IMR-90 (cell line): ENCODE data around the gene RECQL5. TPM values are rescaled to one million over a fixed set of nuclear protein-coding genes. Genes with fewer than 3 reads are reported as not detected.

ENCODE experiments used
- ATAC-seq: fragments of 200-7000 bp; cut with Tn5 transposase; 2 replicates; pipeline ENCODE4 v1.9.1; 2020; ENCODE audit warnings: low read depth, mild to moderate bottlenecking, moderate library complexity
- BruUV-seq: library from RNA; stranded (reverse); fragments of 400-500 nt; replicated peaks from 2 replicates; lab custom pipeline; 2021; lab: Mats Ljungman, UMichigan
- CTCF ChIA-PET: fragments of 300-600 bp; formaldehyde crosslinking; extraction: SDS; loops from one replicate; lab custom pipeline; 2021; ENCODE audit warnings: antibody characterized with exemption; lab: Yijun Ruan, JAX
- POLR2A ChIA-PET: fragments of 300-600 bp; sonication (Branson Sonifier 250); formaldehyde crosslinking; loops from one replicate; lab custom pipeline; 2022; ENCODE audit warnings: antibody characterized with exemption; ENCODE audit not compliant: unreplicated experiment; lab: Charles Lee
- DNase-seq: peaks from one replicate; pipeline ENCODE4 v3.0.0; 2013
- H2AFZ ChIP-seq: replicated peaks from 2 replicates; pipeline ENCODE3; 2013; ENCODE audit warnings: low read length, mild to moderate bottlenecking; ENCODE audit not compliant: poor library complexity
- H2AK5ac ChIP-seq: 2 replicates; pipeline ENCODE4 v1.6.1; 2013; ENCODE audit warnings: low read depth, low read length, inconsistent platforms
- H2AK9ac ChIP-seq: replicated peaks from 2 replicates; pipeline ENCODE3; 2013; ENCODE audit warnings: mild to moderate bottlenecking, low read depth, low read length, moderate library complexity; ENCODE audit not compliant: poor library complexity
- H2BK120ac ChIP-seq: 2 replicates; pipeline ENCODE4 v1.6.1; 2013; ENCODE audit warnings: low read depth, low read length, inconsistent platforms
- H2BK15ac ChIP-seq: 3 replicates; pipeline ENCODE4 v1.6.1; 2013; ENCODE audit warnings: low read depth, low read length, inconsistent platforms
- H2BK20ac ChIP-seq: 2 replicates; pipeline ENCODE4 v1.6.1; 2013; ENCODE audit warnings: low read depth, mild to moderate bottlenecking, inconsistent platforms, low read length, moderate library complexity
- H2BK5ac ChIP-seq: 2 replicates; pipeline ENCODE4 v1.6.1; 2013; ENCODE audit warnings: mild to moderate bottlenecking, low read depth, low read length, inconsistent platforms; ENCODE audit not compliant: poor library complexity, severe bottlenecking
- H3K14ac ChIP-seq: replicated peaks from 2 replicates; pipeline ENCODE4 v1.6.1; 2013; ENCODE audit warnings: low read depth, low read length, inconsistent platforms
- H3K18ac ChIP-seq: 2 replicates; pipeline ENCODE4 v1.6.1; 2013; ENCODE audit warnings: low read depth, low read length, control low read depth
- H3K23ac ChIP-seq: 2 replicates; pipeline ENCODE4 v1.6.1; 2013; ENCODE audit warnings: low read depth, low read length, inconsistent platforms
- H3K27ac ChIP-seq: 2 replicates; pipeline ENCODE4 v1.5.1; 2013; ENCODE audit warnings: mild to moderate bottlenecking, control low read depth, low read length; ENCODE audit not compliant: insufficient read depth
- H3K27me3 ChIP-seq: 2 replicates; pipeline ENCODE4 v1.6.1; 2013; ENCODE audit warnings: low read length; ENCODE audit not compliant: control insufficient read depth, insufficient read depth
- H3K36me3 ChIP-seq: 2 replicates; pipeline ENCODE4 v1.6.1; 2013; ENCODE audit warnings: low read length, mixed read lengths; ENCODE audit not compliant: control insufficient read depth, insufficient read depth
- H3K4ac ChIP-seq: 2 replicates; pipeline ENCODE4 v1.6.1; 2013; ENCODE audit warnings: low read depth, low read length, inconsistent platforms
- H3K4me1 ChIP-seq: 2 replicates; pipeline ENCODE4 v1.6.1; 2013; ENCODE audit warnings: low read length, mixed read lengths; ENCODE audit not compliant: control insufficient read depth, insufficient read depth
- H3K4me2 ChIP-seq: 2 replicates; pipeline ENCODE4 v1.6.1; 2013; ENCODE audit warnings: low read depth, mild to moderate bottlenecking, control low read depth, low read length, moderate library complexity
- H3K4me3 ChIP-seq: 2 replicates; pipeline ENCODE4 v1.5.1; 2013; ENCODE audit warnings: low read depth, mild to moderate bottlenecking, control low read depth, low read length, moderate library complexity; ENCODE audit not compliant: insufficient read depth
- H3K56ac ChIP-seq: 2 replicates; pipeline ENCODE4 v1.6.1; 2013; ENCODE audit warnings: low read length, inconsistent platforms; ENCODE audit not compliant: insufficient read depth; ENCODE audit errors: extremely low read depth
- H3K79me1 ChIP-seq, 2 experiments: 2 replicates each; pipeline ENCODE4 v1.6.1; 2013; ENCODE audit warnings: low read length in 2 of 2, inconsistent platforms in 1 of 2, low read depth in 1 of 2
- H3K9ac ChIP-seq: 2 replicates; pipeline ENCODE4 v1.6.1; 2013; ENCODE audit warnings: low read depth, low read length, control low read depth
- H3K9me1 ChIP-seq: 2 replicates; pipeline ENCODE4 v1.6.1; 2013; ENCODE audit warnings: low read length, inconsistent platforms; ENCODE audit not compliant: insufficient read depth
- H3K9me3 ChIP-seq: 2 replicates; pipeline ENCODE4 v1.6.1; 2013; ENCODE audit warnings: low read length; ENCODE audit not compliant: control insufficient read depth, insufficient read depth
- H4K20me1 ChIP-seq: 2 replicates; pipeline ENCODE4 v1.6.1; 2013; ENCODE audit warnings: low read length, inconsistent platforms; ENCODE audit not compliant: insufficient read depth
- H4K5ac ChIP-seq: 2 replicates; pipeline ENCODE4 v1.6.1; 2013; ENCODE audit warnings: mild to moderate bottlenecking, low read depth, low read length, control low read depth
- H4K8ac ChIP-seq, 2 experiments: 2 replicates each; pipeline ENCODE4 v1.6.1; 2013; ENCODE audit warnings: low read depth in 2 of 2, low read length in 2 of 2, control low read depth in 1 of 2, inconsistent platforms in 1 of 2
- H4K91ac ChIP-seq: 2 replicates; pipeline ENCODE4 v1.6.1; 2013; ENCODE audit warnings: low read depth, low read length, inconsistent platforms; ENCODE audit not compliant: insufficient read depth
- BHLHE40 ChIP-seq: fragments of 150-350 bp; IDR thresholded peaks from 2 replicates; pipeline ENCODE4 v1.6.1; 2016; ENCODE audit warnings: mild to moderate bottlenecking, low read depth, low read length
- CEBPB ChIP-seq: IDR thresholded peaks from 2 replicates; pipeline ENCODE4 v1.6.1; 2012; ENCODE audit warnings: low read depth, low read length, improper control_type of control experiment
- CHD1 ChIP-seq: IDR thresholded peaks from 2 replicates; pipeline ENCODE4 v1.6.1; 2012; ENCODE audit warnings: low read depth, low read length, improper control_type of control experiment
- CTCF ChIP-seq: conservative IDR thresholded peaks from 2 replicates; pipeline ENCODE4 v1.5.1; 2012; ENCODE audit warnings: mild to moderate bottlenecking, low read depth, low read length, improper control_type of control experiment
- ELK1 ChIP-seq: fragments of 150-350 bp; IDR thresholded peaks from 2 replicates; pipeline ENCODE4 v1.6.1; 2016; ENCODE audit warnings: low read depth, mild to moderate bottlenecking, low read length, moderate library complexity, borderline replicate concordance
- FOS ChIP-seq: fragments of 150-350 bp; IDR thresholded peaks from 2 replicates; pipeline ENCODE4 v1.6.1; 2016; ENCODE audit warnings: low read depth, low read length
- MAFK ChIP-seq: IDR thresholded peaks from 2 replicates; pipeline ENCODE4 v1.6.1; 2012; ENCODE audit warnings: low read depth, low read length, improper control_type of control experiment
- MAZ ChIP-seq: IDR thresholded peaks from 2 replicates; pipeline ENCODE4 v1.6.1; 2012; ENCODE audit warnings: low read depth, mild to moderate bottlenecking, low read length, improper control_type of control experiment, moderate library complexity, borderline replicate concordance
- MXI1 ChIP-seq: IDR thresholded peaks from 2 replicates; pipeline ENCODE4 v1.6.1; 2012; ENCODE audit warnings: low read depth, mild to moderate bottlenecking, low read length, moderate library complexity, borderline replicate concordance
- NFE2L2 ChIP-seq: fragments of 150-350 bp; IDR thresholded peaks from 2 replicates; pipeline ENCODE4 v1.6.1; 2016; ENCODE audit warnings: low read depth, mild to moderate bottlenecking, low read length
- POLR2A ChIP-seq: IDR thresholded peaks from 2 replicates; pipeline ENCODE4 v1.6.1; 2012; ENCODE audit warnings: mild to moderate bottlenecking, low read depth, low read length
- RAD21 ChIP-seq: IDR thresholded peaks from 2 replicates; pipeline ENCODE4 v1.6.1; 2012; ENCODE audit warnings: low read length, improper control_type of control experiment
- RCOR1 ChIP-seq: IDR thresholded peaks from 2 replicates; pipeline ENCODE4 v1.6.1; 2012; ENCODE audit warnings: mild to moderate bottlenecking, low read length, improper control_type of control experiment; ENCODE audit not compliant: insufficient replicate concordance
- RFX5 ChIP-seq: IDR thresholded peaks from 2 replicates; pipeline ENCODE4 v1.8.0; 2012; ENCODE audit warnings: low read depth, mild to moderate bottlenecking, low read length, moderate library complexity
- SMC3 ChIP-seq: fragments of 150-350 bp; IDR thresholded peaks from 2 replicates; pipeline ENCODE4 v1.6.1; 2016; ENCODE audit warnings: low read depth, mild to moderate bottlenecking, antibody characterized with exemption, low read length, moderate library complexity
- USF2 ChIP-seq: fragments of 150-350 bp; IDR thresholded peaks from 2 replicates; pipeline ENCODE4 v1.6.1; 2017; ENCODE audit warnings: mild to moderate bottlenecking, antibody characterized with exemption, low read length, low read depth
- WGBS, 2 experiments: methylation state at CpG; one replicate each; pipeline versions ENCODE4 v1.1.5 to v1.1.7; 2013; ENCODE audit warnings: missing lambda C conversion rate in 2 of 2; ENCODE audit not compliant: insufficient read length in 1 of 2; ENCODE audit errors: extremely low coverage in 2 of 2; 5-methylcytosine and 5-hydroxymethylcytosine counted together
- dilution Hi-C: fragments of 300-500 bp; cut with HindIII; formaldehyde crosslinking; loops from one replicate; pipeline ENCODE4 v1.14.3; 2018; ENCODE audit warnings: low sequenced_read_pairs; ENCODE audit not compliant: unreplicated experiment
- in situ Hi-C: fragments of 300-500 bp; cut with MboI; formaldehyde crosslinking; loops from 3 replicates; pipeline ENCODE4 v1.14.3; 2019; ENCODE audit warnings: low sequenced_read_pairs, inconsistent platforms, mixed read lengths
- intact Hi-C: fragments of 100-400 bp; cut with micrococcal nuclease; formaldehyde crosslinking; loops from 2 replicates; pipeline ENCODE4 v1.10.0; 2022
- polyA plus RNA-seq, 3 experiments: library from polyadenylated mRNA; depleted of rRNA; stranded (reverse); fragments of >200 nt; gene quantifications; 2 replicates each; pipeline ENCODE4 v1.2.3, GENCODE V29; 2012; ENCODE audit warnings: low replicate concordance in 1 of 3
- total RNA-seq: library from RNA; depleted of rRNA; stranded (reverse); fragments of >200 nt; gene quantifications from 2 replicates; pipeline ENCODE4 v1.2.3, GENCODE V29; 2012

Gene RECQL5
- total and polyA plus RNA-seq, 2 of the 4 experiments (the other 2 are of a cell fraction): 7.3 to 23.7 TPM

GRCh38 chr17:75616521-75617122, 50.3 kb downstream of the RECQL5 start:
- no peak overlapping the region for H4K5ac ChIP-seq
- no peak overlapping the region for H3K18ac ChIP-seq
- no peak overlapping the region for H2AK9ac ChIP-seq
- 90% methylated on average over 9 of the region's 24 CpGs; no CpG with 5 or more reads in 1 of the 2 experiments for WGBS, 2 experiments
- H3K4ac ChIP-seq: no peak overlapping the region
- H3K4me2 ChIP-seq: no peak overlapping the region
- no peak for DNase-seq
- intact Hi-C loops (no loop called here), in situ Hi-C loops (no loop called here), dilution Hi-C loops (no loop called here)
- H3K56ac ChIP-seq: no peak overlapping the region
- no peaks in the 10 kb centered on the region for H3K4me1 ChIP-seq
- ChIA-PET CTCF (no interaction called here), POLR2A (no interaction called here)
- BruUV-seq: no TSS peak
- no peaks in the 10 kb centered on the region for H3K79me1 ChIP-seq
- H2AK5ac ChIP-seq: no peak overlapping the region
- no peak overlapping the region for H3K23ac ChIP-seq
- no peak overlapping the region for H2BK15ac ChIP-seq
- no peaks in the 10 kb centered on the region for H4K20me1 ChIP-seq
- no peak for ATAC-seq
- no peaks in the 10 kb centered on the region for H3K9me1 ChIP-seq
- no peak overlapping the region for H2AFZ ChIP-seq
- H3K4me3 ChIP-seq: no peak overlapping the region
- no peak overlapping the region for H2BK120ac ChIP-seq
- H3K27ac ChIP-seq: no peak overlapping the region
- no peak overlapping the region for H4K91ac ChIP-seq
- H3K27me3 ChIP-seq: peaks cover 14% of the 10 kb centered on the region; the same call in 1 of the 2 replicates
- H3K9me3 ChIP-seq: no peaks in the 10 kb centered on the region
- no peaks in the 10 kb centered on the region for H3K36me3 ChIP-seq
- H4K8ac ChIP-seq: no peak overlapping the region
- no peak overlapping the region for H3K9ac ChIP-seq
- TF ChIP-seq USF2: no peak
- no peak for TF ChIP-seq FOS
- TF ChIP-seq SMC3: no peak
- no peak for TF ChIP-seq NFE2L2
- TF ChIP-seq CTCF: no peak
- no peak for TF ChIP-seq CEBPB
- no peak for TF ChIP-seq MAFK
- TF ChIP-seq BHLHE40: no peak
- TF ChIP-seq ELK1: no peak
- no peak for TF ChIP-seq CHD1
- no peak for TF ChIP-seq MAZ
- no peak for TF ChIP-seq RCOR1
- no peak for TF ChIP-seq RAD21
- no peak for TF ChIP-seq RFX5
- no peak for TF ChIP-seq MXI1
- TF ChIP-seq POLR2A: no peak
- H3K14ac ChIP-seq: no peak overlapping the region
- no peak overlapping the region for H2BK5ac ChIP-seq
- no peak overlapping the region for H2BK20ac ChIP-seq
